Peyer's patch (tissue), 4 donors: ENCODE data around the gene TMEM218. TPM values are rescaled to one million over a fixed set of nuclear protein-coding genes. Genes with fewer than 3 reads are reported as not detected.
A peak's percentile ranks its signal among the peaks of the same experiment; 100 is the strongest.
"Not testable (repeated sequence)": the region's sequence is repeated elsewhere in the genome, so short reads cannot be mapped to it uniquely, and the experiment has no call there.

ENCODE experiments used
- DNase-seq, 3 donors: peaks; one replicate each; pipeline ENCODE4 v3.0.0-alpha.2; 2017 to 2019
- H3K27ac ChIP-seq, 4 donors: fragments of 200-600 bp; sonication (generic); one replicate each; pipeline ENCODE4 v1.5.1; 2016 to 2019
- H3K27me3 ChIP-seq, 2 donors: fragments of 200-600 bp; sonication (generic); one replicate each; pipeline ENCODE4 v1.5.1; 2019
- H3K36me3 ChIP-seq, 3 donors: fragments of 200-600 bp; sonication (generic); one replicate each; pipeline ENCODE4 v1.5.1; 2016 to 2019
- H3K4me1 ChIP-seq, 4 donors: fragments of 200-600 bp; sonication (generic); one replicate each; pipeline ENCODE4 v1.5.1; 2016 to 2019
- H3K4me3 ChIP-seq, 4 donors: fragments of 200-600 bp; sonication (generic); 1 replicate in 3 of 4; 2 replicates in 1 of 4; pipeline ENCODE4 v1.5.1; 2016 to 2019; ENCODE audit warnings: mild to moderate bottlenecking in 1 of 4
- H3K9me3 ChIP-seq, 4 donors: fragments of 200-600 bp; sonication (generic); one replicate each; pipeline ENCODE4 v1.5.1; 2016 to 2019; ENCODE audit warnings: mild to moderate bottlenecking in 1 of 4
- CTCF ChIP-seq, 6 experiments: fragments of 450-650 bp in 4 of 6; fragments of 200-600 bp in 2 of 6; sonication (generic) in 1 of 6; IDR thresholded peaks; one replicate each; pipeline ENCODE4 v1.5.1; 2017 to 2019; ENCODE audit warnings: antibody characterized with exemption in 6 of 6, mild to moderate bottlenecking in 3 of 6, moderate library complexity in 1 of 6
- POLR2A ChIP-seq, 2 donors: fragments of 450-650 bp; IDR thresholded peaks; one replicate each; pipeline ENCODE4 v1.5.1; 2017; ENCODE audit warnings: antibody characterized with exemption in 2 of 2, mild to moderate bottlenecking in 2 of 2, moderate library complexity in 2 of 2
- total RNA-seq, 4 donors: library from RNA; depleted of rRNA; stranded (reverse); fragments of >200 nt; gene quantifications; one replicate each; pipeline ENCODE4 v1.1.0, GENCODE V29; 2016

The TMEM218 gene
- total RNA-seq, 4 donors from 2014 or later, result 11.4 to 19.2 (median 15.4) TPM

GRCh38 chr11:125062218-125062930 is 49.1 kb downstream of the TMEM218 start:
- H3K36me3 ChIP-seq, result no peaks in the 10 kb centered on the region
- peak overlapping the region in 3 of 4 donors; percentile 50 to 78 (median 74) for H3K27ac ChIP-seq
- TF ChIP-seq POLR2A (IDR thresholded peaks at IDR 0.05) (no peak), CTCF (IDR thresholded peaks at IDR 0.05) (no peak)
- DNase-seq, result no peak
- peaks cover 0 to 8% (median 5%) of the 10 kb centered on the region in 4 donors for H3K4me1 ChIP-seq
- no peaks in the 10 kb centered on the region for H3K9me3 ChIP-seq
- peak overlapping the region; percentile 60 to 71 (median 67) for H3K4me3 ChIP-seq
- H3K27me3 ChIP-seq, result no peaks in the 10 kb centered on the region

GRCh38 chr11:125061281-125061680 is 50.1 kb downstream of the TMEM218 start:
- DNase-seq, result no peak
- Histone ChIP-seq H3K4me3 (no peak overlapping the region), H3K36me3 (no peaks in the 10 kb centered on the region), H3K27ac (no peak overlapping the region), H3K4me1 (peaks cover 0 to 8% (median 5%) of the 10 kb centered on the region in 4 donors), H3K9me3 (no peaks in the 10 kb centered on the region), H3K27me3 (no peaks in the 10 kb centered on the region)
- no peak for TF ChIP-seq POLR2A (IDR thresholded peaks at IDR 0.05)
- no peak for TF ChIP-seq CTCF (IDR thresholded peaks at IDR 0.05)

- H3K4me3 ChIP-seq, result no peak overlapping the region
- H3K27me3 ChIP-seq, result no peaks in the 10 kb centered on the region
- H3K9me3 ChIP-seq, result no peaks in the 10 kb centered on the region
- TF ChIP-seq CTCF (IDR thresholded peaks at IDR 0.05), result no peak
- TF ChIP-seq POLR2A (IDR thresholded peaks at IDR 0.05), result no peak
- H3K4me1 ChIP-seq, result no peaks in the 10 kb centered on the region
- H3K27ac ChIP-seq, result no peak overlapping the region
- no peak for DNase-seq
- H3K36me3 ChIP-seq, result no peaks in the 10 kb centered on the region
Measured at GRCh38 chr11:125057693-125058016, 53.8 kb downstream of the TMEM218 start.

- Histone ChIP-seq H3K9me3 (no peaks in the 10 kb centered on the region), H3K4me3 (no peak overlapping the region), H3K27ac (no peak overlapping the region), H3K4me1 (no peaks in the 10 kb centered on the region), H3K36me3 (no peaks in the 10 kb centered on the region), H3K27me3 (no peaks in the 10 kb centered on the region)
- TF ChIP-seq CTCF (IDR thresholded peaks at IDR 0.05) (no peak), POLR2A (IDR thresholded peaks at IDR 0.05) (no peak)
- no peak for DNase-seq
Measured at GRCh38 chr11:125056931-125057692, 54.3 kb downstream of the TMEM218 start.

GRCh38 chr11:125056111-125056510 is 55.3 kb downstream of the TMEM218 start:
- H3K27ac ChIP-seq, H3K27me3 ChIP-seq, H3K4me1 ChIP-seq, H3K36me3 ChIP-seq, DNase-seq, H3K9me3 ChIP-seq, H3K4me3 ChIP-seq: not testable (repeated sequence)

- DNase-seq, result no peak
- Histone ChIP-seq H3K36me3 (no peaks in the 10 kb centered on the region), H3K4me3 (no peak overlapping the region), H3K27ac (no peak overlapping the region), H3K9me3 (no peaks in the 10 kb centered on the region), H3K27me3 (no peaks in the 10 kb centered on the region), H3K4me1 (no peaks in the 10 kb centered on the region)
- TF ChIP-seq CTCF (IDR thresholded peaks at IDR 0.05) (no peak), POLR2A (IDR thresholded peaks at IDR 0.05) (no peak)
Measured at GRCh38 chr11:125055107-125055715, 56.2 kb downstream of the TMEM218 start.
